GM12878 (cell line): ENCODE data around the gene EML5. TPM values are rescaled to one million over a fixed set of nuclear protein-coding genes. Genes with fewer than 3 reads are reported as not detected.

Source experiments
- BCL3 ChIP-seq: IDR thresholded peaks from 2 replicates; pipeline ENCODE4 v1.6.1; 2011; ENCODE audit warnings: borderline replicate concordance, low read depth, mild to moderate bottlenecking, moderate library complexity, low read length; ENCODE audit not compliant: insufficient read depth, poor library complexity, severe bottlenecking
- BRCA1 ChIP-seq: IDR thresholded peaks from 2 replicates; pipeline ENCODE4 v1.6.1; 2011; ENCODE audit warnings: low read depth, low read length, improper control_type of control experiment
- CREB1 ChIP-seq: IDR thresholded peaks from 2 replicates; pipeline ENCODE4 v1.6.1; 2012; ENCODE audit warnings: low read depth, mild to moderate bottlenecking, inconsistent platforms
- DPF2 ChIP-seq: fragments of 450-650 bp; IDR thresholded peaks from 2 replicates; pipeline ENCODE4 v1.6.1; 2017; ENCODE audit warnings: mild to moderate bottlenecking
- ESRRA ChIP-seq: IDR thresholded peaks from 2 replicates; pipeline ENCODE4 v1.6.1; 2012; ENCODE audit warnings: mild to moderate bottlenecking, low read length, improper control_type of control experiment
- FOS ChIP-seq: IDR thresholded peaks from 3 replicates; pipeline ENCODE4 v1.6.1; 2011; ENCODE audit warnings: borderline replicate concordance; ENCODE audit not compliant: insufficient read length; ENCODE audit errors: extremely low read depth
- IKZF1 ChIP-seq: fragments of 450-650 bp; conservative IDR thresholded peaks from 2 replicates; pipeline ENCODE4 v1.6.1; 2017; ENCODE audit warnings: antibody characterized with exemption, mild to moderate bottlenecking
- IKZF2 ChIP-seq, 2 experiments: fragments of 450-650 bp; IDR thresholded peaks; 2 replicates each; pipeline ENCODE4 v1.6.1; 2017; ENCODE audit warnings: mild to moderate bottlenecking in 2 of 2, moderate library complexity in 2 of 2
- IRF4 ChIP-seq: IDR thresholded peaks from 2 replicates; pipeline ENCODE4 v1.6.1; 2011; ENCODE audit warnings: low read depth, low read length
- MLLT1 ChIP-seq: fragments of 450-650 bp; IDR thresholded peaks from 2 replicates; pipeline ENCODE4 v1.6.1; 2016; ENCODE audit warnings: mild to moderate bottlenecking
- MTA3 ChIP-seq: IDR thresholded peaks from 2 replicates; pipeline ENCODE4 v1.6.1; 2012; ENCODE audit warnings: low read length, inconsistent platforms, borderline replicate concordance
- NBN ChIP-seq: fragments of 450-650 bp; IDR thresholded peaks from 2 replicates; pipeline ENCODE4 v1.6.1; 2016
- NFXL1 ChIP-seq: fragments of 450-650 bp; IDR thresholded peaks from 2 replicates; pipeline ENCODE4 v1.6.1; 2017; ENCODE audit warnings: antibody characterized with exemption, mild to moderate bottlenecking, borderline replicate concordance
- NRF1 ChIP-seq: conservative IDR thresholded peaks from 2 replicates; pipeline ENCODE4 v1.6.1; 2011; ENCODE audit warnings: mild to moderate bottlenecking, low read depth, low read length, improper control_type of control experiment
- SMARCA5 ChIP-seq: fragments of 450-650 bp; IDR thresholded peaks from 2 replicates; pipeline ENCODE4 v1.6.1; 2017; ENCODE audit warnings: mild to moderate bottlenecking
- SUPT20H ChIP-seq: IDR thresholded peaks from 2 replicates; pipeline ENCODE4 v1.6.1; 2011; ENCODE audit warnings: low read depth, mild to moderate bottlenecking, low read length, moderate library complexity, borderline replicate concordance; ENCODE audit not compliant: control insufficient read depth
- TAF1 ChIP-seq: IDR thresholded peaks from 2 replicates; pipeline ENCODE4 v1.6.1; 2011; ENCODE audit warnings: mild to moderate bottlenecking, low read depth, low read length, borderline replicate concordance
- TCF12 ChIP-seq: IDR thresholded peaks from 2 replicates; pipeline ENCODE4 v1.6.1; 2011; ENCODE audit warnings: low read depth, mild to moderate bottlenecking, low read length
- WRNIP1 ChIP-seq: IDR thresholded peaks from 2 replicates; pipeline ENCODE4 v1.6.1; 2011; ENCODE audit warnings: low read depth, low read length, improper control_type of control experiment, borderline replicate concordance
- ZBTB11 ChIP-seq: fragments of 450-650 bp; formaldehyde crosslinking; IDR thresholded peaks from 2 replicates; pipeline ENCODE4 v1.5.0; 2022; ENCODE audit warnings: mild to moderate bottlenecking, missing genetic modification characterization
- ZNF622 ChIP-seq: fragments of 450-650 bp; IDR thresholded peaks from 2 replicates; pipeline ENCODE4 v1.6.1; 2017; ENCODE audit warnings: mild to moderate bottlenecking, inconsistent platforms
- polyA plus RNA-seq, 11 experiments: library from polyadenylated mRNA; depleted of rRNA in 4 of 11; unstranded in 6 of 11; stranded (reverse) in 5 of 11; fragments of >200 nt; fragmentation: Nextera tagmentation in 4 of 11; fragmentation: Illumina TruSeq in 1 of 11; extraction: Ambion mirVana in 4 of 11; extraction: Trizol in 1 of 11; gene quantifications; 1 replicate in 1 of 11; 2 replicates in 10 of 11; pipeline versions ENCODE4 v1.2.1 to v1.2.3, GENCODE V29; 2011 to 2016; ENCODE audit warnings: inconsistent platforms in 2 of 11, missing spikeins in 2 of 11, low read depth in 1 of 11
- total RNA-seq, 4 experiments: library from RNA; depleted of rRNA in 3 of 4; stranded (reverse); fragments of >200 nt in 3 of 4; fragmentation: Illumina TruSeq in 1 of 4; extraction: Trizol in 1 of 4; gene quantifications; 2 replicates each; pipeline versions ENCODE4 v1.2.1 to v1.2.3, GENCODE V29; 2013 to 2021
- TF ChIP-seq, protein P1 (sequence below): fragments of 450-650 bp; IDR thresholded peaks from 2 replicates; pipeline ENCODE4 v1.6.1; 2017; ENCODE audit warnings: mild to moderate bottlenecking, moderate library complexity

The EML5 gene
- total and polyA plus RNA-seq, 10 of the 15 experiments (the other 5 are each of a cell fraction or from before 2014, with no cell fraction given): 0.08 to 0.35 (median 0.22) TPM; not detected in 1

DNA sequence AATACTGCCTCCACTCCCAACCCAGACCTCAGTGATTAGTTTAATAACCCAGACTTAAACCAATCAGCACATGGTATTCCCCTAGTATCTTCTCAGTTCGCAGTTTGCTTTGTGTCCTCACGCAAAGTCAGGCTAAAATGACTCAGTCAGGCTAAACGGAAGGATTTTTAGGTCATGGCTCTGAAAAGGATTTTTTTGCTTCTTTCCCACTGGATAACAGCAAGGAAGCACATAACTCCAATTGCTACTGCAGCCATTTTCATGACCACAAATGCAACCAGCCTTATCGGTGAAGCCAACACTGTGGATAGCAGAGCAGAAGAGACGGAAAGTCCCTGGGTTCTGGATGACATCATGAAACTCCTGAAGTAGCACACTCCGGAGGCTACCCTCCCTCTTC, 162.2 kb downstream of the EML5 start (continued):
- TF ChIP-seq, protein P1, sequence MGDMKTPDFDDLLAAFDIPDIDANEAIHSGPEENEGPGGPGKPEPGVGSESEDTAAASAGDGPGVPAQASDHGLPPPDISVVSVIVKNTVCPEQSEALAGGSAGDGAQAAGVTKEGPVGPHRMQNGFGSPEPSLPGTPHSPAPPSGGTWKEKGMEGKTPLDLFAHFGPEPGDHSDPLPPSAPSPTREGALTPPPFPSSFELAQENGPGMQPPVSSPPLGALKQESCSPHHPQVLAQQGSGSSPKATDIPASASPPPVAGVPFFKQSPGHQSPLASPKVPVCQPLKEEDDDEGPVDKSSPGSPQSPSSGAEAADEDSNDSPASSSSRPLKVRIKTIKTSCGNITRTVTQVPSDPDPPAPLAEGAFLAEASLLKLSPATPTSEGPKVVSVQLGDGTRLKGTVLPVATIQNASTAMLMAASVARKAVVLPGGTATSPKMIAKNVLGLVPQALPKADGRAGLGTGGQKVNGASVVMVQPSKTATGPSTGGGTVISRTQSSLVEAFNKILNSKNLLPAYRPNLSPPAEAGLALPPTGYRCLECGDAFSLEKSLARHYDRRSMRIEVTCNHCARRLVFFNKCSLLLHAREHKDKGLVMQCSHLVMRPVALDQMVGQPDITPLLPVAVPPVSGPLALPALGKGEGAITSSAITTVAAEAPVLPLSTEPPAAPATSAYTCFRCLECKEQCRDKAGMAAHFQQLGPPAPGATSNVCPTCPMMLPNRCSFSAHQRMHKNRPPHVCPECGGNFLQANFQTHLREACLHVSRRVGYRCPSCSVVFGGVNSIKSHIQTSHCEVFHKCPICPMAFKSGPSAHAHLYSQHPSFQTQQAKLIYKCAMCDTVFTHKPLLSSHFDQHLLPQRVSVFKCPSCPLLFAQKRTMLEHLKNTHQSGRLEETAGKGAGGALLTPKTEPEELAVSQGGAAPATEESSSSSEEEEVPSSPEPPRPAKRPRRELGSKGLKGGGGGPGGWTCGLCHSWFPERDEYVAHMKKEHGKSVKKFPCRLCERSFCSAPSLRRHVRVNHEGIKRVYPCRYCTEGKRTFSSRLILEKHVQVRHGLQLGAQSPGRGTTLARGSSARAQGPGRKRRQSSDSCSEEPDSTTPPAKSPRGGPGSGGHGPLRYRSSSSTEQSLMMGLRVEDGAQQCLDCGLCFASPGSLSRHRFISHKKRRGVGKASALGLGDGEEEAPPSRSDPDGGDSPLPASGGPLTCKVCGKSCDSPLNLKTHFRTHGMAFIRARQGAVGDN: no peak
- TF ChIP-seq SUPT20H (no peak), NBN (no peak), ZBTB11 (CRISPR knock-in tag) (no peak), TAF1 (no peak), IKZF1 (peak; percentile 86), BCL3 (no peak), FOS (no peak), BRCA1 (no peak), WRNIP1 (no peak), NFXL1 (no peak), DPF2 (peak; percentile 61; the same call in 1 of the 2 replicates), ESRRA (no peak), MTA3 (no peak), NRF1 (no peak), SMARCA5 (no peak), CREB1 (no peak), MLLT1 (peak; percentile 42; the same call in 1 of the 2 replicates), TCF12 (no peak), IRF4 (no peak), IKZF2 (IDR thresholded peaks at IDR 0.05) (peak; percentile 53 to 58; a peak in 3 of 4 replicates), ZNF622 (no peak)
